Breast epithelium (tissue), 4 donors: ENCODE results near the gene PTPRN2. TPM values are rescaled to one million over a fixed set of nuclear protein-coding genes. Genes with fewer than 3 reads are reported as not detected.

Experiments used
- DNase-seq, 2 donors: peaks; one replicate each; pipeline ENCODE4 v3.0.0-alpha.2; 2019; ENCODE audit warnings: low spot score in 2 of 2
- H3K27ac ChIP-seq, 2 donors: fragments of 200-600 bp; sonication (generic) in 1 of 2; one replicate each; pipeline ENCODE4 v1.5.1; 2016 to 2019; ENCODE audit warnings: mild to moderate bottlenecking in 1 of 2
- H3K27me3 ChIP-seq, 2 donors: fragments of 200-600 bp; sonication (generic) in 1 of 2; one replicate each; pipeline versions ENCODE4 v1.5.1 to v1.6.0; 2017 to 2019; ENCODE audit warnings: control low read depth in 1 of 2, mild to moderate bottlenecking in 1 of 2
- H3K36me3 ChIP-seq: fragments of 200-600 bp; one replicate; pipeline ENCODE4 v1.5.1; 2019
- H3K4me1 ChIP-seq, 2 donors: fragments of 200-600 bp; sonication (generic); one replicate each; pipeline ENCODE4 v1.5.1; 2016 to 2019; ENCODE audit warnings: control low read depth in 1 of 2
- H3K4me3 ChIP-seq, 3 donors: fragments of 200-600 bp; sonication (generic); 1 replicate in 2 of 3; 2 replicates in 1 of 3; pipeline ENCODE4 v1.5.1; 2016 to 2019; ENCODE audit warnings: mild to moderate bottlenecking in 3 of 3, moderate library complexity in 2 of 3
- H3K9me3 ChIP-seq, 2 donors: fragments of 200-600 bp; sonication (generic) in 1 of 2; one replicate each; pipeline ENCODE4 v1.5.1; 2016 to 2019; ENCODE audit warnings: control low read depth in 1 of 2
- CTCF ChIP-seq, 3 donors: fragments of 450-650 bp; IDR thresholded peaks; one replicate each; pipeline ENCODE4 v1.5.1; 2016 to 2017; ENCODE audit warnings: antibody characterized with exemption in 3 of 3, mild to moderate bottlenecking in 3 of 3, moderate library complexity in 3 of 3
- POLR2A ChIP-seq: fragments of 450-650 bp; IDR thresholded peaks from one replicate; pipeline ENCODE4 v1.6.1; 2016; ENCODE audit warnings: antibody characterized with exemption, mild to moderate bottlenecking, moderate library complexity
- POLR2AphosphoS5 ChIP-seq, 3 donors: sonication (generic); formaldehyde crosslinking; IDR thresholded peaks; one replicate each; pipeline ENCODE4 v1.6.1; 2017; ENCODE audit warnings: antibody characterized with exemption in 3 of 3
- intact Hi-C: fragments of 100-400 bp; cut with DNase I; formaldehyde crosslinking; loops from one replicate; pipeline ENCODE4 v1.15.1; 2023; ENCODE audit warnings: low total_unique reads
- total RNA-seq, 3 donors: library from RNA; depleted of rRNA; stranded (reverse); fragments of >200 nt; gene quantifications; one replicate each; pipeline ENCODE4 v1.1.0, GENCODE V29; 2016

The PTPRN2 gene
- total RNA-seq, 3 donors from 2014 or later = 1.6 to 2.2 (median 2.2) TPM

- no peaks in the 10 kb centered on the region for H3K27me3 ChIP-seq
- no peak overlapping the region for H3K27ac ChIP-seq
- H3K4me1 ChIP-seq = no peaks in the 10 kb centered on the region
- peak in 1 of 2 donors; percentile 22 for DNase-seq
- H3K36me3 ChIP-seq = no peaks in the 10 kb centered on the region
- intact Hi-C loops = no loop called here
- H3K4me3 ChIP-seq = no peak overlapping the region
- TF ChIP-seq POLR2A (no peak), POLR2AphosphoS5 (IDR thresholded peaks at IDR 0.05) (no peak), CTCF (IDR thresholded peaks at IDR 0.05) (no peak)
- H3K9me3 ChIP-seq = no peaks in the 10 kb centered on the region
Measured at GRCh38 chr7:158369290-158369689, 218.3 kb downstream of the PTPRN2 start.

GRCh38 chr7:158368449-158368848, 219.2 kb downstream of the PTPRN2 start:
- Histone ChIP-seq H3K9me3 (no peaks in the 10 kb centered on the region), H3K27ac (no peak overlapping the region), H3K4me3 (no peak overlapping the region), H3K27me3 (no peaks in the 10 kb centered on the region), H3K36me3 (no peaks in the 10 kb centered on the region), H3K4me1 (no peaks in the 10 kb centered on the region)
- peak in 1 of 2 donors; percentile 30 for DNase-seq
- TF ChIP-seq POLR2AphosphoS5 (IDR thresholded peaks at IDR 0.05) (no peak), POLR2A (no peak), CTCF (IDR thresholded peaks at IDR 0.05) (no peak)
- intact Hi-C loops = no loop called here

- H3K4me1 ChIP-seq = no peaks in the 10 kb centered on the region
- intact Hi-C loops = no loop called here
- H3K4me3 ChIP-seq = no peak overlapping the region
- no peaks in the 10 kb centered on the region for H3K9me3 ChIP-seq
- H3K27ac ChIP-seq = no peak overlapping the region
- H3K36me3 ChIP-seq = no peaks in the 10 kb centered on the region
- no peak for DNase-seq
- TF ChIP-seq POLR2A (no peak), CTCF (IDR thresholded peaks at IDR 0.05) (no peak), POLR2AphosphoS5 (IDR thresholded peaks at IDR 0.05) (no peak)
- no peaks in the 10 kb centered on the region for H3K27me3 ChIP-seq
Measured at GRCh38 chr7:158367634-158367982, 220.0 kb downstream of the PTPRN2 start.

GRCh38 chr7:158366916-158367633, 220.5 kb downstream of the PTPRN2 start:
- Histone ChIP-seq H3K36me3 (no peaks in the 10 kb centered on the region), H3K27me3 (no peaks in the 10 kb centered on the region), H3K27ac (no peak overlapping the region), H3K4me1 (no peaks in the 10 kb centered on the region), H3K4me3 (no peak overlapping the region), H3K9me3 (no peaks in the 10 kb centered on the region)
- intact Hi-C loops = no loop called here
- peak in 1 of 2 donors; percentile 42 for DNase-seq
- TF ChIP-seq CTCF (IDR thresholded peaks at IDR 0.05) (no peak), POLR2A (no peak), POLR2AphosphoS5 (IDR thresholded peaks at IDR 0.05) (no peak)

- peak in 1 of 2 donors; percentile 15 for DNase-seq
- H3K4me3 ChIP-seq = no peak overlapping the region
- H3K36me3 ChIP-seq = no peaks in the 10 kb centered on the region
- no peaks in the 10 kb centered on the region for H3K9me3 ChIP-seq
- no peaks in the 10 kb centered on the region for H3K4me1 ChIP-seq
- TF ChIP-seq POLR2A = no peak
- TF ChIP-seq POLR2AphosphoS5 (IDR thresholded peaks at IDR 0.05) = no peak
- no peak for TF ChIP-seq CTCF (IDR thresholded peaks at IDR 0.05)
- no peaks in the 10 kb centered on the region for H3K27me3 ChIP-seq
- no peak overlapping the region for H3K27ac ChIP-seq
- intact Hi-C loops = no loop called here
Measured at GRCh38 chr7:158366346-158366745, 221.3 kb downstream of the PTPRN2 start.
